ENCODE measurements around the gene AOPEP.

GRCh38 chr9:94760010-94760409 lies 33.5 kb downstream of the AOPEP start:
- TF ChIP-seq TAF1 (IDR thresholded peaks at IDR 0.05; ENCODE audit: low read depth) (no peak), EZH2 (IDR thresholded peaks at IDR 0.05; ENCODE audit: borderline replicate concordance, insufficient read depth, low read length, poor library complexity, severe bottlenecking) (no peak)
